Measurements from ENCODE around the gene CD70.
"Not testable (repeated sequence)": the region's sequence is repeated elsewhere in the genome, so short reads cannot be mapped to it uniquely, and the experiment has no call there.

CD70 gene

GRCh38 chr19:6551607-6552450 is 39.1 kb downstream of the CD70 start:
- FAIRE-seq = no peak
- TF ChIP-seq CTCF (IDR thresholded peaks at IDR 0.05; ENCODE audit: insufficient read depth, missing control alignments) = no peak
- DNase-seq (ENCODE audit: insufficient read length, low spot score) = no peak

- DNase-seq (ENCODE audit: insufficient read length, low spot score) = no peak
- FAIRE-seq = no peak
- no peak for TF ChIP-seq CTCF (IDR thresholded peaks at IDR 0.05; ENCODE audit: insufficient read depth, missing control alignments)
Measured at GRCh38 chr19:6551091-6551490, 39.9 kb downstream of the CD70 start.

GRCh38 chr19:6550679-6551078 is 40.3 kb downstream of the CD70 start:
- DNase-seq (ENCODE audit: insufficient read length, low spot score); FAIRE-seq: not testable (repeated sequence)

- no peak for DNase-seq (ENCODE audit: insufficient read length, low spot score)
- FAIRE-seq = no peak
- no peak for TF ChIP-seq CTCF (IDR thresholded peaks at IDR 0.05; ENCODE audit: insufficient read depth, missing control alignments)
Measured at GRCh38 chr19:6543866-6544347, 47.0 kb downstream of the CD70 start.

- TF ChIP-seq CTCF (IDR thresholded peaks at IDR 0.05; ENCODE audit: insufficient read depth, missing control alignments) = no peak
- FAIRE-seq (no peak), DNase-seq (ENCODE audit: insufficient read length, low spot score) (no peak)
Measured at GRCh38 chr19:6540918-6541689, 49.8 kb downstream of the CD70 start.

GRCh38 chr19:6539514-6539913 is 51.4 kb downstream of the CD70 start:
- FAIRE-seq = no peak
- TF ChIP-seq CTCF (IDR thresholded peaks at IDR 0.05; ENCODE audit: insufficient read depth, missing control alignments) = no peak

More at GRCh38 chr19:6539514-6539913, 51.4 kb downstream of the CD70 start:
- no peak for DNase-seq (ENCODE audit: insufficient read length, low spot score)
